Hepatocyte (in vitro differentiated cells): ENCODE data around the gene ELMO3. TPM values are rescaled to one million over a fixed set of nuclear protein-coding genes. Genes with fewer than 3 reads are reported as not detected.

Experiments used
- DNase-seq: peaks from one replicate; pipeline ENCODE4 v3.0.0-alpha.2; 2016; ENCODE audit warnings: low spot score
- H2AFZ ChIP-seq: fragments of 200-600 bp; sonication (generic); 2 replicates; pipeline ENCODE4 v1.6.0; 2016; ENCODE audit warnings: antibody characterized with exemption, mild to moderate bottlenecking
- H3K27ac ChIP-seq: fragments of 200-600 bp; sonication (generic); 2 replicates; pipeline ENCODE4 v1.5.1; 2016; ENCODE audit warnings: mild to moderate bottlenecking
- H3K27me3 ChIP-seq: fragments of 200-600 bp; sonication (generic); 2 replicates; pipeline ENCODE4 v1.6.1; 2016
- H3K36me3 ChIP-seq: fragments of 200-600 bp; sonication (generic); replicated peaks from 2 replicates; pipeline ENCODE4 v1.5.1; 2016; ENCODE audit warnings: low read depth; ENCODE audit not compliant: insufficient read depth
- H3K4me1 ChIP-seq: fragments of 200-600 bp; sonication (generic); 2 replicates; pipeline ENCODE4 v1.5.1; 2016; ENCODE audit warnings: mild to moderate bottlenecking, moderate library complexity; ENCODE audit not compliant: insufficient read depth
- H3K4me2 ChIP-seq: fragments of 200-600 bp; sonication (generic); 2 replicates; pipeline ENCODE4 v1.6.0; 2016
- H3K4me3 ChIP-seq: fragments of 200-600 bp; sonication (generic); 2 replicates; pipeline ENCODE4 v1.5.1; 2016; ENCODE audit warnings: mild to moderate bottlenecking
- H3K79me2 ChIP-seq: fragments of 200-600 bp; sonication (generic); 2 replicates; pipeline ENCODE4 v1.6.0; 2017; ENCODE audit warnings: mild to moderate bottlenecking
- H3K9me2 ChIP-seq: fragments of 200-600 bp; sonication (generic); replicated peaks from 2 replicates; pipeline ENCODE4 v1.6.0; 2017; ENCODE audit warnings: mild to moderate bottlenecking; ENCODE audit not compliant: insufficient read depth
- H3K9me3 ChIP-seq: fragments of 200-600 bp; sonication (generic); 2 replicates; pipeline ENCODE4 v1.5.1; 2016; ENCODE audit warnings: low read depth, mild to moderate bottlenecking
- H4K20me1 ChIP-seq: fragments of 200-600 bp; sonication (generic); 2 replicates; pipeline ENCODE4 v1.6.0; 2016; ENCODE audit warnings: mild to moderate bottlenecking; ENCODE audit not compliant: insufficient read depth, poor library complexity, severe bottlenecking
- EZH2 ChIP-seq: fragments of 200-600 bp; sonication (generic); IDR thresholded peaks from 2 replicates; pipeline ENCODE4 v1.6.1; 2016; ENCODE audit warnings: antibody characterized with exemption, mild to moderate bottlenecking, borderline replicate concordance
- EZH2phosphoT487 ChIP-seq: fragments of 200-600 bp; sonication (generic); IDR thresholded peaks from one replicate; pipeline ENCODE4 v1.6.1; 2018; ENCODE audit warnings: antibody characterized with exemption, mild to moderate bottlenecking, low read depth, moderate library complexity; ENCODE audit not compliant: unreplicated experiment, severe bottlenecking
- WGBS: methylation state at CpG from one replicate; pipeline ENCODE4 v1.1.6; 2016; ENCODE audit warnings: low lambda C conversion rate; ENCODE audit errors: missing lambda C conversion rate; 5-methylcytosine and 5-hydroxymethylcytosine counted together
- polyA plus RNA-seq: library from polyadenylated mRNA; unstranded; fragments of >200 nt; fragmentation: Nextera tagmentation; extraction: Ambion mirVana; gene quantifications from 2 replicates; pipeline ENCODE4 v1.2.1, GENCODE V29; 2016
- total RNA-seq: library from RNA; depleted of rRNA; stranded (reverse); fragments of >200 nt; gene quantifications from 2 replicates; pipeline ENCODE4 v1.2.3, GENCODE V29; 2014
- TF ChIP-seq, protein P1 (sequence below): fragments of 200-600 bp; sonication (generic); IDR thresholded peaks from 2 replicates; pipeline ENCODE4 v1.5.1; 2016; ENCODE audit warnings: antibody characterized with exemption, mild to moderate bottlenecking; ENCODE audit not compliant: poor library complexity

ELMO3 gene
- total and polyA plus RNA-seq, 2 experiments from 2014 or later: 14.5 to 18.5 TPM

DNA sequence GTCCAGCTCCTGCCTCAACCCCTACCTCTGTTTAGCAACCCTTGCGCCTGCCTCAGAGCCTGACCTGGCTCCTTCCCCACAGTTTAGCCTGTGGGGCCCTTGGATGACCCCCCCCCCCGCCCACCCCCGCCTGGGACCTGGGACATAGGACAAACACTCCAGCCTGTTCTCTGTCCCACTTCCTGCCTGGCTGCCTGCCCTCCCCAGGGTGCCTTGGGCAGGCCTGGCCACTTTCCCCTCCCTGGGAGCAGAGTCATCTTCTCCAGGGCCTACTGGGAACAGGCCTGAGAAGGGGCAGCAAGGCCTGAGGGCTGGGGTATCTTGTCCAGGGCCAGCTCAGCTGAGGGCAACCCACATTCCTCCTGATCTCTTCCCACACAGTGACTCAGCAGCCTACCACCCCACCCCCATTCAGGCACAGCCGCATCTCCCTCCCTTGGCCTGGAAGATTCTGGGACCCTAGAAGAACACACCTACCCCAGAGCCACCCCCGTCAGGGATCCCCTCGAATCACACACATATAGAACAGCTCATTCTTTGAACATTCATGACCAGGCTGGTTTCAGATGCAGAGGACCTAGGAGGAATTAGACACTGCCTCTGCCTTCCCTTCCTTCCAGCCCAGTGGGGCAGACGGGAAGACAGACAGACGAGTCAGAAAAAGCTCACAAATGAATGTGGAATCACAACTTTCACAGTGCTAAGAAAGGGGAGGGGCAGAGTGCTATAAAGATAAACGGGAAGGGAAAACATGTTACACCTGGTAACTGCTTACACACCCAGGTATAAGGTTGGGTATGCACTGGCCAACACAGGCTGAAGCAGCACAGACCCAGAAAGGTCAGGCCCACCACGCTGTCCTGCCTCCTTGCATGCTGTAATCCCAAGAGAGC, 42.3 kb downstream of the ELMO3 start:
- peak; percentile 68 for DNase-seq
- H3K4me1 ChIP-seq: peaks cover 24% of the 10 kb centered on the region
- H4K20me1 ChIP-seq: no peaks in the 10 kb centered on the region
- no peaks in the 10 kb centered on the region for H3K27me3 ChIP-seq
- peaks cover 16% of the 10 kb centered on the region for H3K79me2 ChIP-seq
- no peak overlapping the region for H2AFZ ChIP-seq
- no peaks in the 10 kb centered on the region for H3K9me2 ChIP-seq
- no peak overlapping the region for H3K4me3 ChIP-seq
- TF ChIP-seq, protein P1, sequence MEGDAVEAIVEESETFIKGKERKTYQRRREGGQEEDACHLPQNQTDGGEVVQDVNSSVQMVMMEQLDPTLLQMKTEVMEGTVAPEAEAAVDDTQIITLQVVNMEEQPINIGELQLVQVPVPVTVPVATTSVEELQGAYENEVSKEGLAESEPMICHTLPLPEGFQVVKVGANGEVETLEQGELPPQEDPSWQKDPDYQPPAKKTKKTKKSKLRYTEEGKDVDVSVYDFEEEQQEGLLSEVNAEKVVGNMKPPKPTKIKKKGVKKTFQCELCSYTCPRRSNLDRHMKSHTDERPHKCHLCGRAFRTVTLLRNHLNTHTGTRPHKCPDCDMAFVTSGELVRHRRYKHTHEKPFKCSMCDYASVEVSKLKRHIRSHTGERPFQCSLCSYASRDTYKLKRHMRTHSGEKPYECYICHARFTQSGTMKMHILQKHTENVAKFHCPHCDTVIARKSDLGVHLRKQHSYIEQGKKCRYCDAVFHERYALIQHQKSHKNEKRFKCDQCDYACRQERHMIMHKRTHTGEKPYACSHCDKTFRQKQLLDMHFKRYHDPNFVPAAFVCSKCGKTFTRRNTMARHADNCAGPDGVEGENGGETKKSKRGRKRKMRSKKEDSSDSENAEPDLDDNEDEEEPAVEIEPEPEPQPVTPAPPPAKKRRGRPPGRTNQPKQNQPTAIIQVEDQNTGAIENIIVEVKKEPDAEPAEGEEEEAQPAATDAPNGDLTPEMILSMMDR: no peak
- TF ChIP-seq EZH2phosphoT487 (no peak), EZH2 (no peak)
- H3K27ac ChIP-seq: peak overlapping the region; percentile 93
- H3K4me2 ChIP-seq: peak overlapping the region; percentile 11
- H3K9me3 ChIP-seq: no peaks in the 10 kb centered on the region
- no peaks in the 10 kb centered on the region for H3K36me3 ChIP-seq
- 60% methylated on average over 9 of the region's 10 CpGs for WGBS

DNA sequence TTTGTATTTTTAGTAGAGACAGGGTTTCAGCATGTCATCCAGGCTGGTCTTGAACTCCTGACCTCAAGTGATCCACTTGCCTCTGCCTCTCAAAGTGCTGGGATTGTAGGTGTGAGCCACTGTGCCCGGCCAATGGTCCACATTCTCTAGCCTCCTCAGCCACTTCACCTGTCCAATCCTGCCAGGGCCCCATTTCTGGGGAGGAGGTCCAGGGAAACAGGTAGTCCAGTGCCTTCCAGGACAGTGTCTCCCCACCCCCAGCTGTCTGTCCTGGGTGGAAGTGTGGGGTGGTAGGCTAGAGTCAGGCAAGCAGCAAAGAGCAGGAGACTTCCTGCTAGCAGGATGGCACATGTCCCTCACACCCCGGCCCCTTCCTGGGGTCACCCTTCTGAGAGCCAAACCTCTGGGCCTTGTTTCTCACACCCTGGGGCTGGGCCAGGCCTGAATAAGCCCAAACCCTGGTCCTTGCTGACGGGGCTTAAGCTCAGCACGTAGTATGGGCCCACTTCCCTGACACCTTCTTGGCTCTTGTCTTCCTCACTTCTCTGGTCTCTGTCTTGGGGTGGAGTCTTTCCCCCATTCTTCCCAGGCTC, 43.3 kb downstream of the ELMO3 start:
- no peak overlapping the region for H3K4me2 ChIP-seq

DNA sequence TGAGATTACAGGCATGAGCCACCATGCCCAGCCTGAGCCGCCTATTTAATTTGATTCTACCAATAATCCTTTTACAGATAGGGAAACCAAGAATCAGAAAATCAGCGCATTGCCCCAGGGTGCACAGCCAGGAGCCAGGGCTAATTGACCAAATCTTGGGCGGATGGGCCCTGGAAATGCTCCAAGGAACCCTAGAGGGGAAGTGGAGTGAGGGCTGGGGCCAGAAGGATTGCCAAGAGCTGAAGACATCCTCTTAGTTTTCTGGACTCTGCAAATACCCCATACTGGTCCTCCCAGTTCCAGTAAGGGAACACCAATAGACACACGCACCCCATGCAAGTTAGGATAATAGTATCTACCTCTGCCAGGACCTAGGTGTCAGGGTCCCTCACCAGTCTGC, 44.5 kb downstream of the ELMO3 start:
- Histone ChIP-seq H3K9me3 (no peaks in the 10 kb centered on the region), H3K9me2 (no peaks in the 10 kb centered on the region), H3K4me3 (no peak overlapping the region), H2AFZ (no peak overlapping the region), H3K27me3 (peaks cover 6% of the 10 kb centered on the region), H3K4me2 (no peak overlapping the region), H3K79me2 (peaks cover 16% of the 10 kb centered on the region), H3K27ac (no peak overlapping the region), H3K4me1 (peaks cover 33% of the 10 kb centered on the region), H3K36me3 (no peaks in the 10 kb centered on the region), H4K20me1 (no peaks in the 10 kb centered on the region)
- WGBS: 94% methylated on average over 4 of the region's 4 CpGs
- TF ChIP-seq EZH2: no peak
- TF ChIP-seq EZH2phosphoT487: no peak
- TF ChIP-seq, protein P1: no peak
- DNase-seq: no peak

More for the DNA sequence above, 43.3 kb downstream of the ELMO3 start:
- DNase-seq: no peak
- no peaks in the 10 kb centered on the region for H3K27me3 ChIP-seq
- H4K20me1 ChIP-seq: no peaks in the 10 kb centered on the region
- no peaks in the 10 kb centered on the region for H3K9me2 ChIP-seq
- peaks cover 24% of the 10 kb centered on the region for H3K4me1 ChIP-seq
- H3K9me3 ChIP-seq: no peaks in the 10 kb centered on the region
- no peaks in the 10 kb centered on the region for H3K36me3 ChIP-seq
- H2AFZ ChIP-seq: no peak overlapping the region
- 91% methylated on average over 4 of the region's 4 CpGs for WGBS
- TF ChIP-seq, protein P1: no peak
- TF ChIP-seq EZH2 (no peak), EZH2phosphoT487 (no peak)
- peaks cover 16% of the 10 kb centered on the region for H3K79me2 ChIP-seq
- peak overlapping the region; percentile 93 for H3K27ac ChIP-seq
- H3K4me3 ChIP-seq: no peak overlapping the region
